GM21717 (cell line): ENCODE data around the gene CA5A.

Experiments
- ATAC-seq: cut with Tn5 transposase; IDR thresholded peaks from one replicate; pipeline ENCODE4 v1.9.1; 2021; ENCODE audit warnings: mild to moderate bottlenecking, moderate library complexity; ENCODE audit not compliant: unreplicated experiment

CA5A gene

DNA sequence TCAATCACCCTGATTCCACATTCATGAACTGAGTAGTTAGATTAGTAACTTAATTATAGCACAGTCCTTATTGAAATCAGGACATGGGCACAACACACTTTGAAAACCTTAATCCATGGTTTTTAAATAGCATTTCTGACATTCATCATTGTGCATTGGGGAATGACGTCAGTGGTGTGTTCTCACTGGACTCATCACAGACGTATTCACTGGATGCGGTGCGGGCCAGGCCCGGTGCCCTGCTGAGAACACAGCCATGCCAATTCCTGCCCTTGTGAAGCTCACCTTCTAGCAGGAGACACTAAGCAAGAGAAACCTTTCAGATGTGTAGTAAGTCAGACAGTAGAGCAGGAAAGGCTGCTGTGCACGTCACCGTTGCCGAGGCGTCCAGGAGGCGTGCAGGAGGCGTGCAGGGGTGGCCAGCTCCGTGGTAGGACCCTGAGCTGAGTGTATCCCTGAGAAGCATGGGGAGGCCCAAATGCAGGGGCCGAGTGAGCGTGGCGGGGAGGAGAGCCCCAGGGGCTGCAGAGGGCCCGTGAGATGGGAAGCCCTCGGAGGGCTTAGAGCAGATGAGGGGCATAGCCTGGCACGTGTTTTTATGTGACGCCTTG is 27.8 kb upstream of the CA5A start:
- no peak for ATAC-seq

DNA sequence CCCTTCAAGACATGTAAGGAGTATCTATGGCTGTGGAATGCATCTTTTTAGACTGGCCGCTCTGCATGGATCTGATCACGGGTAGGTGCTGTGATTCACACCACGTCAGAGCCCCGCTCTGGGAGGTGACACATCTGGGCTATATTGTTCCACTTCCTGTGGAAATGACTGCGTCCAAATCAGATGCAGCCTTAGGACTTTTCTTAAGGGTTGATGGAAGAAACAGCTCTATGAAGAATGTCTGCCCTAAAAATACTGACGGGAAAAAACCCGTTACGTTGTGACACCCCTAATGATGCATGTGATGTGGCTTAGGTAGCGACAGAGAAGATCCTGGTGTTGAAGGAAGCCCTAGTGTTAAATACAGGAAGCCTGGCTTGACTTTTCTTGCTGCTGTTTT is 27.1 kb upstream of the CA5A start:
- ATAC-seq: no peak

DNA sequence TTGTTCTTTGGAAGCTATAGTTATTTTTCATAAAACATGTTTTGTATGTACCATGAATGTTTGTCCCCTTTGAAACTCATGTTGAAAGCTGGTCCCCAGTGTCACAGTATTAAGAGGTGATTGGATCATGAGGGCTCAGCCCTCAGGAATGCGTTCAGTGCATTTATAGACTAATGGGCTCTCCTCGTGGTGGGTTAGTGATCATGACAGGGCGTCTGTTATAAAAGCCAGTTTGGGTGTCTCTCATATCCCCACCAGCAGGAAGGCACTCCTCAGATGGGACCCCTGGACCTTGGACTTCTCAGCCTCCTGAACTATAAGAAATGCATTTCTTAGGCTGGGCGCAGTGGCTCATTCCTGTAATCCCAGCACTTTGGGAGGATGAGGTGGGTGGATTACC is 25.3 kb upstream of the CA5A start:
- ATAC-seq: no peak

DNA sequence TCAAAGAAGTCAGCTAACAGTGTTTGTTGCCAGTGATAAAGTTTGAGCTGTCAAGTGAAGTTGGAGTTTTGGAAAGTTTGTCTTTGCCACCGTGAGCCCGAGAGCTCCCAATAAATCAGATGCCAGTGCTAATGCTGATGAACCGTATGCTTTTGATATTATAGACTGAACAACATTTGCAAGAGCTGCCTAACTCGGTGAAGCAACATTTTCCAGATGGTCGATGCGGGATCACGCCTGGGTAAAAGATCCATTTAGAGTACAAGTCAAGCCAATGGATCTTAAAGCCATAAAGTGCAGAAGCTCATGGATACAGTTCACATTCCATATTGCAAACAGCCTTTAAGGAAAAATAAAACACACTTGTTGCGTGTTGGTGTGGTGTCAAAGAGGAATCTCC is 24.5 kb upstream of the CA5A start:
- no peak for ATAC-seq

DNA sequence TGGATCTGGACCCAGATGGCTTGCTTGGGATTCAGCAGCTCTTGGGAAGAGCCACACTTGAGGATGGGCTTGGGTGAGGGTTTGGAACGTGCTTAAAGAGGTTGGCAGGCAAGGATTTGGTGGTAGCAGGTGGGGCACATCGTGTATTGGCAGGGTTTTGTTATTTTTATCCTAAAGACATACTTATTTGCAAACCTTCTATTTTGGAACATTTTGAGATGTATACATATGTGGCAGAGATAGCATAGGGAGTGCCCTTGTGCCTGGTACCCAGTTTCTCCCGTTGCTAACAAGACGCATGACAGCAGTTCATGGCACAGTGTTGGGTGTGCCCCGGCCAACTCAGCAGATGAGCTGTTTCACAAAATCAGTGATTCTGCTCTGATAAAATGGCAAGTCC is 24.0 kb upstream of the CA5A start:
- no peak for ATAC-seq

DNA sequence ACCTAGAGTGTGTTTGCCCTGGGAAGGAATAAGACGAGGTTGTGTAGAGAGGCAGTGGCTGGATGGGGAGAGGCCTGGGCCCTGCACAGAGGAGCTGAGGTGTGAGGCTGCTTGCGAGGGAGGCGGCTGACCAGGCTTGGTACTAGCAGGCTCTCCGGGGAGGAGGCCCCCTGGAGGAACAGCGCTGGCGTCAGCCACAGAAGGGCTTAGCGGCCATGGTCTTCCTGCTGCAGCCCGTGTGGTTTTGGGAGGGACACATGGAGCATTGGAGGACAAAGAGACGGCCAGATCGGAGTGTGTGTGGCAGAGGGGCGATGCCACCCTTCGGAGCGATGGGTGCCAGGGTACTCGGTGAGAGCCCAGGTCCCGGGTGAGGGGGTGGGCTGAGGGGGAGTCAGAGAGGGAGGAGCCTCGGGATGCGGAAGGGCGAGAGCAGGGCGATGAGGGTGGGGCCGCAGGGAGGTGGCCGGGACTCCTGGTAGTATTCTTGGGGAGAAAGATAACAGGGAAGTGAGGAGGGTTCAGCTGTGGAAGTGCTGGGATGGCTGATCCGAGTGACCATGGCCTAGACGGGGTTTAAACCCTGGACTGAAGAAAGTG is 23.2 kb upstream of the CA5A start:
- ATAC-seq: no peak

DNA sequence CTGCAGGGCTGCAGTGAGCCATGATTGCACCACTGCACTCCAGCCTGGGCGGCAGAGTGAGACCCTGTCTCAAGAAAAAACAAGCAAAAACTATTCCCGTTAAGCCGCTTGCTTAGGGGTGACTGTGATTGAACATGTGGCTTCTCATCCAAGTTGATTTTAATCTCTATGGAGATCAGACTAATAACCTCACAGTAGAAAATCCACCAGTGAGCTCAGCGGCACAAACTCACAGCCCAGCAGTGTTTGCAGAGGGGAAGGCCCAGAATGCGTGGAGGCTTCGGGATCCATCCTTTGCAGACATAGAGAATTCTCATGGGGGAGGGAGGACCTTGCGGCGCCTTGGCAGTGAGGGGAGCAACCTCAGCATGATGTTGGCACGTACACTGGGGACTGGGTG is 22.3 kb upstream of the CA5A start:
- ATAC-seq: no peak

DNA sequence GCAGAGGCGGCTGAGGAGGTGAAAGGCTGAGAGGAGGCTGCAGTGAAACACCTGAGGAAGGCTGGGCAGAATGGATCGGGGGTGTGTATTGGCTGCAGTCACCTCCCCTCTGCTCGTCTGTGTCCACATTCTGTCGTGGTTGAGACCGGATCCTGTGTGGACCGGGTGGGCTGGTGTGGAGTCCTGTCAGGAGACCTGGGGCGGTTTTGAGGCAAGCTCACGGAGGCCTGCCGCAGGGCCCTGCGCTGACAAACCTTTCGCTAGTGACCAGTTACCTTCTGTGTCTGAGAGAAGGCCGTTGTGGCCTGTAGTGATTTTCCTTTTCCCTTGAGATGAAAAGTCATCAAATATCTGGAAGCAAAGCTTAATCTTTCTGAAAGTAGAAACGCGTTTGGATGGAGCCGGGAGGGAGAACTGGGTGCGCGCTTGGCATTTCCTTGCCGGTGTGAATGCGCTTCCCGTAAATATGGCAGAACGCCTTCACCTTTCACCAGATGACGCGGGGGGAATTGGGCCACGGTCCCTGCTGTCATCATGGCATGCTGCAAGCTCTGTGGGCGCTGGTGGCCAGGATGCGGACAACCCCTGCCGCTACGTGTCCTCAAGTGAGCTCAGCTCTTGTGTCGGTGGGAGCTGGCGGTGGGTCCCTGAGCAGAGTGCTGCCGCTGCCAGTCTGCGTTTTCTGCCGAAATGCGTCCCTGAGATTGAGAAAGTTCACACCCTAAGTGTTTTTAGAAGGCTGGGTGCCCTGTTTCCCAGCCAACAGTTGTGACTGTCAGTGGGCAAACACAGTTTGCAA is 21.2 kb upstream of the CA5A start:
- no peak for ATAC-seq

DNA sequence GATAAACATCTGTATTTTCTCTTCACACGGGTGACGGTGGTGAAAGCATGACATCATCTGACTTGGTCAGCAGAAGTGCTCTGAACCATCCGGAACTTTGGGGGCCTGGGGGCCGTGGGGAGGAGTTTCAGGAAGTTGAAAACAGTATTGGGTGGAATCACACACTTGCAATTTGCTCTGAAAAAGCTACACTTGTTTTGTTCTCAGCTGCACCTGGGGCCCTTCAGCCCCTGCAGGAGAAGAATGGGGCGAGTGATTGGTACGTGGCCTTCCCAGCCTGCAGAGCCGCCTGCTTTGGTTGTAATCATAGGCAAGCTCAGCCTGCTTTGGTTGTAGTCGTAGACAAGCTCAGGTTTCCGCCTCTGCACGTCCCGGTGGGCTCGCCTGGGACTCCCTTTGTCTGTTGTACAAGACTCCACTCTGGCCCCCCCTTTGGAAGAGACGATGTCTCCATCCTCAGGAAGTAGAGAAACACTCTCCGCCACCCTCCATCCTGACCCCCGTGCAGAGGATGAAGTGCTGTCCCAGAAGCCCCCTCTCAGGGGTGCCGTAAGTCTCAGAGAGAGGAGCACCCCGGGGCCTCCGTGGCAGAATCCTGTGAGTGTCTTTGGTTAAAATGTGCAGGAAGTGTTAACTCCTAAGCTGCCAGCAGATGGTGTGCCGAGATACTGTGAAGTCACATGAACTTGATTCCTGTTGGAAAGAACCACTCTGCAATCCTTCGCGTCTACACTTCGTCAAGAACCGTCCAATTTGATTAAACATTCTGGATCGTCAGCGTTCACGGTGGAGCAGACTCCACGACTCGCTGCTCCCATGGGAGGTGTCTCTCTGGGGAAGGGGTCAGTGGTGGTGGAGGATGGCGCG is 20.3 kb upstream of the CA5A start:
- ATAC-seq: peak; percentile 30

DNA sequence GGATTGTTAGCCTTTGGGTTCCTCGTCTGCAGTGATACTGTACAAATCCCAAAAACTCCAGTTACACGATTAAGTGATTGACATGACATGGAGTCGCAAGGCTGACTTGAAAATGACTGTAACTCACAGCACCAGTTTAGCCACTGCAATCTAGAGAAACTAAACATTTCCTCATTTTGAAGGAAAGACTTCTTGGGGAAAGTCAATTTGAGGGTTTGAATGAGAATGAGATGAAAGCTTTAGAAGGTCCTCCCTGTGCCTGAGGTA is 19.7 kb upstream of the CA5A start:
- no peak for ATAC-seq

DNA sequence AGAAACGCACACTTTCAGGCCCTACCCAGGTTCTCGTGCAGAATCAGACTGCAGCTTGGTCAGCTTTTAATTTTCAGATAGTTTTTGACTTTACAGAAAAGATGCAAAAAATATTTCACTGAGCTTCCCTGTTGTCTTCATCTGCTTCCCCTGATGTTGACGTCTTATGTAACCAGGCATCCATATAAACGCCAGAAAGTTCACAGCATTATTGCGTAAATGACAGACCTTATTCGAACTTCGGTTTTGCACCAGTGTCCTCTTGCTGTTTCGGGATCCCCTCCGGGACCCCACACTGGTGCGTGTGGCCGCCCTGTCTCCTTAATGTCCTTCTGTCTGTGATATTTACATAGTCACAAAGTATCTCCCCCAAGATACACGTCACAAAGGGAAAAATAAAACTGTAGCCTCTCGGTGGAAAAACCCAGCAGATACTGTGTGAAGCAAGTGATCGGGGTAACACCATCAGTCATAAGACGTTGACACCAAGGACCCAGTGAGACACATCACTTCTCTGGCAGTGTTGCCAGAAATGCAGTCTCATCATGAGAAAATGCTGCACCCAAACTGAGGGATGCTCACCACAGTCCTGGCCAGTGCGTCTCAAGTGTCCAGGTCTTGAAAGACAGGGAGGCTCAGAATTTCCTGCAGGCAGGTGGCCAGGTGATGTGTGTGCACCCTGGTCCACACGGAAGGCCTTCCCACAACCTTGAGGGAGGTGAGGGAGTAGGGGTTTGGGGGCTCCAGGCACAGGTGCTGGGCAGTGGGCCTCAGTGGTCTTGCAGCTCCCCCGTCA is 19.2 kb upstream of the CA5A start:
- ATAC-seq: no peak

DNA sequence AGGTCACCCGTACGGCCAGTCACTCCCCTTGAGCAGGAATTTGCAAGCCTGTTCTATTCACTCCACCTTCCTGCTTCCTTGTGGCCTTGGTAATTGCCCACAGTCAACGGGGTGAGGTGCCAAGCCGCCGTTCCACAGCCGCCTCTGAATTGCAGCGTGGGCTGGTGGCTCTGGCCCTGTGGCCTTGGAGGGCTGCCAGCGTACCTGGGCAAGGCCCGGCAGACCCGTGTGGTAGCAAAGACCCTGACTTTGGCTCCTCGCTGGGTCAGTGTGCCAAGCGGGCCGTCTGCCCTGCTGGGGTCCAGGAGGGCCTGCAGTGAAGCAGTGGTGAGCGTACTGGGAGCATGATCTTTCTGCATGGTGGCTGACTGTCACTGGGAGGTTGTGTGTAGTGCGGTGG is 18.5 kb upstream of the CA5A start:
- no peak for ATAC-seq

DNA sequence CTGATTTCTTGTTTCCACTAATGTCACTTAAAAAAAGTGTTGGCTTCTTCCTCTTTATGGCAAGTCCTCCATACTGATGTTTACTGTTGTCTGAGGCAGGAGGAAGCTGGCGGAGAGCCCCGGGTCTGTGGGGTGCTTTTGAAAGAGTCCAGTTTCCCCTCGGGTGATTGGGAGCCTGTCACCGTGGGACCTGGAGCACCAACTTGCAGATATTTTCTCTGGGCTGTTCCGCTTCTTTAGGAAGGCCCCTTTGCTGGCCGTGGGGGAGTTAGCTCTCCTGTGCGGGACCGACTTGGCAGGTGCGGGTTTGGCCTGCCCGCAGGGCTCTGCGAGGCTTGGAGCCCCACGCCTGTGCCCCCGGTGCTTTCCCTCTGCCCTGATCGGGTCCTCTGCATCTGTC is 18.0 kb upstream of the CA5A start:
- no peak for ATAC-seq

DNA sequence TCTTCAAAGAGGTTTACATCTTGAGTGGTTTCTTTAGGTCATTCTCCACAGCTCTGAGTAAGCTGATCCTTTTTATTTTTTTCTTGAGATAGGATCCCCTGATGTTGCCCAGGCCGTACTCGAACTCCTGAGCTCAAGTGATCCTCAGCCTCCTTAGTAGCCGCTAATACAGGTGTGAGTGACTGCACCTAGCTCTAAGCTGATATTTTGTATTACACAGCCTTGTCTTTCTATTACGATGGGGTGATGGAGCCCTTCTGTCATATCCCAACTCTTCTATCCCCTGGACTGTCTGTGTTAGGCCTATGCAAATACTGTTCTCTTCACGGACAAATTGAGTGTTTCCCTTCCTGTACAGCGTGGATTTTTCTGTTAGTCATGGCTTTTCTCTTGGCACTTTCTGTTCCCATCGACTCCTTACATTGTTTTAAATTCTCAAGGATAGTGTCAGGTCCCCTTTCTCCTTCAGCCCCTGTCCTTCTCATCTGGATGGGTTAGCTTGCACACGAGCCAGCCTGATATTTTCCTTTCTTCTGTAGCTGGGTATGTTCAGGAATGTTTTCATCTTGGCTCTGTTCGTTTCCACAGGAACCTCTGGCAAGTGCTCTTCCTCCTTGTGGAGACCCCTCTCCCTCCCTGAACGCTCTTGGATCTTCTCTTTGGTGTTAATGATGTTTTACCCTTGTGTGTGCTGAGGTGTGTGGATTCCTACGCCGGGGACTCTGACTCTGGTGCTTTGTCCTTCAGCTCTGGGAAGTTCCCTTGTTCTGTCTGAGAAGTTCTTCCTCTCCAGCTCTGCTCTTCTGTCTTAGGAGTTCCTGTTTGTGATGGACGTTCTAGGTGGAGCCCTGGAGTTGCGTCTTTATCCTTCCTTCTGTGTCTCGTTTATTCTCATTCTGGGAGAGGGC is 17.2 kb upstream of the CA5A start:
- ATAC-seq: no peak

DNA sequence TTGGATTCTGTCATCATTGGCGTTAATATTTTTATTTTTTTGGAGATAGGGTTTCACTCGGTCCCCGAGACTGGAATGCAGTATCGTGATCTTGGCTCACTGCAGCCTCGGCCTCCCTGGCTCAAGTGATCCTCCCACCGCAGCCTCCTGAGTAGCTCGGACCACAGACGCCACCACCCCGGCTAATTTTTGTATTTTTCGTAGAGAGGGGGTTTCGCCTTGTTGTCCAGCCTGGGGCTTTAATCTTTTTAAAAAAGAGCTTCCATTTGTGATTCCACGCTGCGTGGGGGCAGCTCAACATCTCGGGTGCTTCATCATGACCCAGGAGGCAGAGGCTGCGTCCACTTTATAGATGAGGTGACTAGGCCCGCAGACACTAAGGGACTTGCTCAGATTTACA is 16.4 kb upstream of the CA5A start:
- ATAC-seq: no peak

DNA sequence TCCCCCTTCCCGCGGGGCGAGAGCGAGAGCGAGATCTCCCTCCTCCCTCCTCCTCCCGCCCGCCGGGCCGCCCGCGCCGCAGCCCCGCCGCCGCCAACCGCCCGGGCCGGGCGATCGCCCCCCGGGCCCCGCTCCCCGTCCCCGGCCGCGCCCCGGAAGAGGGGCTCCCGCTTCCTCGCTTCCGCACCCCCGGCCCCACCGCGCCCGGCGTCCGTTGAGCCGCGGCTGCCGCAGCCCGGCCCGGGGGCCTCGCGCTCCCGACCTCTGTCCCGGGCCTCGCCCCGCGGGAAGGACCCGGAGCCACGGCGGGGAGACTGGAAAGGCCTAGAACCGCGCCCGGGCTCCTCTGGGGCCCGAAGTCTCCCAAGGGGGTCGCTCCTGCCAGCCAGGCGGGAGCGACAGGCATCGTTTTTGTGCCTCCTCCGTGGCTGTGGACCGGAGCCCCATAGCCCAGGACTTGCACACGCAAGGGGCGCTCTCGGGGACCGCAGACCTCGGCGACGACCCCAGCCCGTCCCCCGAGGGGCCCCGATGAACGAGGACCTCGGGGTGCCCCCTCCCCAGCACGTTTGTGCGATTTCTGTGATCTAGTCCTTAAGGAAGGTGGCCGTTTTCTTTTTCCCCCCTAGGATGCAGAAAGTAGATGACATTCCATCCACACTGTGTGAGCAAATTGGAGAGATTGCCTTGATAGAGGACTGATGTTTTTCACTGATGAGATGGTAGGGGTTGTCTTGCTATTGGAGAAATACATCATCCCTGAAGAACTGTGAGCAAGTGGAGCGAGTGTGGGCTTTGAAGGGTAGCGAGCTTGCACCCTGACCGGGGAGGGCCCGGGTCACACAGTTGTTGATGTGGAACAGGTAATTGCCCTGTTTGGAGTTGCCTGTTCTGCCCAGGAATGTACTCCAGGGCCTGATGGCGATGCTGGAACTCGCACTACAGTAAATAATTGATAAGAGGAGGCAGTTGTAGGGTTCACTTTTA is 15.5 kb upstream of the CA5A start:
- peak; percentile 2 for ATAC-seq

DNA sequence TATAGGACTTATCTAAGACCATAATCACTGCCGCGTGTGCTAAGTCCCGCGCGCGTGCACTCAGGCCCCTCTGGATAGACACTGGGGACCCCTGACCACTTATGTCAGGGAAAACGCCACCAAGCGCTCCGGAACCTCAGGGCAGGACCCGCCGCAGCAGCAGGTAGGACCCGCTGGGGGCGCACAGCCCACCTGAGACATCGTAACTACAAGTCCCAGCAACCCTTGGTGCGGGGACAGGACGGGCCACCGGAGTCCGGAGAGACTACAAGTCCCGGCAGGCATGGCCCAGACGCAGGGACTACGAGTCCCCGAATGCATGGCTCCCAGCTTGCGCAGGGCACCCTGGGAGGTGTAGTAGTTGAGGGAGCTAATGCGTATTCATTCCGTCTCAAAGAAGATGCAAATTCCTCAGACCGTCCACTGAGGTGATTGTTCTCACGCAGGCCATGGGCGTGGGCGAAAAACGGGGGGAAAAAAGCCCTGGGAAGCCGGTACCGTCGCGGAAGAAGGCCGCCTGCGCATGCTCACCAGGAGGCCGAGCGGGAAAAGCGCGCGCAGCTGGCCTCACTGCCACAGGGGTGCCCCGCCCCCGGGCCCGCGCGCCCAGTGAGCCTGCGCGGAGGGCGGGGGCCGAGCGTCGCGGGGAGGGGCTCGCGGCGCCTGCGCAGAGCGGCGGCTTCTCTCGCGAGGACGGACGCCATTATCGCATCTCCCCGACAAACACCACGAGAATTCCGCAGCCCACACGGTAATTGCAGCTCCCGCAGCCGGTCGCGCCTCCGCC is 14.6 kb upstream of the CA5A start, which contains the start of gene BANP:
TSS of gene BANP (plus strand) at position 670 of the 787 bp plus-strand sequence. CDS start 23,682 bp downstream, outside the sequence.
- peak; percentile 85 for ATAC-seq
